CD14-positive monocyte (primary cell): Measurements from ENCODE around the gene SGCA. TPM values are rescaled to one million over a fixed set of nuclear protein-coding genes. Genes with fewer than 3 reads are reported as not detected.

Experiments used
- DNase-seq, 3 donors: peaks; one replicate each; pipeline ENCODE4 v3.0.0-alpha.2; 2011 to 2022
- H2AFZ ChIP-seq: 2 replicates; pipeline ENCODE4 v1.6.0; 2012; ENCODE audit warnings: mild to moderate bottlenecking, low read depth, low read length, inconsistent platforms; ENCODE audit not compliant: insufficient read depth, poor library complexity, severe bottlenecking
- H3K27ac ChIP-seq, 2 donors: 1 replicate in 1 of 2; 2 replicates in 1 of 2; pipeline ENCODE4 v1.5.1; 2012 to 2013; ENCODE audit warnings: low read length in 2 of 2, control low read depth in 1 of 2, inconsistent platforms in 1 of 2, low read depth in 1 of 2, mild to moderate bottlenecking in 1 of 2
- H3K27me3 ChIP-seq, 2 donors: one replicate each; pipeline versions ENCODE4 v1.6.0 to v1.6.1; 2011 to 2013; ENCODE audit warnings: low read length in 2 of 2; ENCODE audit not compliant: control insufficient read depth in 2 of 2, insufficient read depth in 2 of 2
- H3K36me3 ChIP-seq, 2 donors: replicated peaks in 1 of 2; 1 replicate in 1 of 2; 2 replicates in 1 of 2; pipeline versions ENCODE4 v1.5.1 to v1.6.1; 2012 to 2013; ENCODE audit warnings: low read length in 2 of 2, control low read depth in 1 of 2, inconsistent platforms in 1 of 2, mild to moderate bottlenecking in 1 of 2; ENCODE audit not compliant: insufficient read depth in 2 of 2, control insufficient read depth in 1 of 2
- H3K4me1 ChIP-seq, 2 donors: 1 replicate in 1 of 2; 2 replicates in 1 of 2; pipeline versions ENCODE4 v1.5.1 to v1.6.1; 2012 to 2013; ENCODE audit warnings: low read length in 2 of 2, control low read depth in 1 of 2, inconsistent platforms in 1 of 2, mild to moderate bottlenecking in 1 of 2, moderate library complexity in 1 of 2; ENCODE audit not compliant: insufficient read depth in 2 of 2, control insufficient read depth in 1 of 2
- H3K4me2 ChIP-seq: replicated peaks from 2 replicates; pipeline ENCODE3; 2012; ENCODE audit warnings: low read length, moderate library complexity, mild to moderate bottlenecking; ENCODE audit not compliant: poor library complexity, severe bottlenecking; ENCODE audit errors: extremely low read depth
- H3K4me3 ChIP-seq, 3 experiments: fragments of 200-600 bp in 1 of 3; sonication (generic) in 1 of 3; replicated peaks in 1 of 3; 1 replicate in 2 of 3; 2 replicates in 1 of 3; pipeline ENCODE4 v1.5.1; 2011 to 2013; ENCODE audit warnings: low read length in 3 of 3, mild to moderate bottlenecking in 3 of 3, control low read depth in 2 of 3, low read depth in 2 of 3, inconsistent platforms in 1 of 3, moderate library complexity in 1 of 3
- H3K79me2 ChIP-seq: 2 replicates; pipeline ENCODE4 v1.6.0; 2012; ENCODE audit warnings: mild to moderate bottlenecking, control low read depth, inconsistent platforms, low read length, moderate library complexity; ENCODE audit not compliant: insufficient read depth
- H3K9ac ChIP-seq: 2 replicates; pipeline ENCODE4 v1.6.0; 2017; ENCODE audit warnings: low read length, mild to moderate bottlenecking; ENCODE audit not compliant: insufficient read depth, poor library complexity, severe bottlenecking
- H3K9me3 ChIP-seq, 2 donors: replicated peaks in 1 of 2; 1 replicate in 1 of 2; 2 replicates in 1 of 2; pipeline versions ENCODE4 v1.5.1 to v1.6.1; 2012 to 2013; ENCODE audit warnings: low read length in 2 of 2, control low read depth in 1 of 2; ENCODE audit not compliant: control insufficient read depth in 1 of 2, insufficient read depth in 1 of 2
- H4K20me1 ChIP-seq: 2 replicates; pipeline ENCODE4 v1.6.0; 2012; ENCODE audit warnings: mild to moderate bottlenecking, low read length, control low read depth, moderate library complexity; ENCODE audit not compliant: insufficient read depth
- H3K27ac Mint-ChIP-seq, 7 donors: one replicate each; pipeline ENCODE4 v1.8.0; 2020; ENCODE audit warnings: mild to moderate bottlenecking in 7 of 7, mixed read lengths in 7 of 7, moderate library complexity in 6 of 7, inconsistent platforms in 2 of 7
- H3K27me3 Mint-ChIP-seq, 3 donors: one replicate each; pipeline ENCODE4 v1.8.0; 2021 to 2022; ENCODE audit warnings: low read depth in 3 of 3, mild to moderate bottlenecking in 3 of 3, mixed read lengths in 3 of 3, moderate library complexity in 3 of 3, inconsistent platforms in 1 of 3
- H3K36me3 Mint-ChIP-seq, 2 donors: one replicate each; pipeline ENCODE4 v1.8.0; 2020; ENCODE audit warnings: mixed read lengths in 2 of 2, inconsistent platforms in 1 of 2, mild to moderate bottlenecking in 1 of 2
- H3K4me1 Mint-ChIP-seq: one replicate; pipeline ENCODE4 v1.8.0; 2020; ENCODE audit warnings: mild to moderate bottlenecking, mixed read lengths
- H3K4me3 Mint-ChIP-seq, 2 donors: one replicate each; pipeline ENCODE4 v1.8.0; 2020; ENCODE audit warnings: mild to moderate bottlenecking in 2 of 2, mixed read lengths in 2 of 2, moderate library complexity in 1 of 2
- H3K9me3 Mint-ChIP-seq, 7 donors: one replicate each; pipeline ENCODE4 v1.8.0; 2020 to 2022; ENCODE audit warnings: mixed read lengths in 7 of 7, mild to moderate bottlenecking in 6 of 7, moderate library complexity in 6 of 7, inconsistent platforms in 2 of 7
- CTCF ChIP-seq: fragments of 200-600 bp; IDR thresholded peaks from one replicate; pipeline ENCODE4 v1.8.0; 2022; ENCODE audit warnings: antibody characterized with exemption, mild to moderate bottlenecking
- WGBS: methylation state at CpG from one replicate; pipeline ENCODE4 v1.1.5; 2013; ENCODE audit warnings: missing lambda C conversion rate; ENCODE audit not compliant: insufficient coverage; 5-methylcytosine and 5-hydroxymethylcytosine counted together
- intact Hi-C, 2 donors: fragments of 100-400 bp; cut with micrococcal nuclease; formaldehyde crosslinking; loops; one replicate each; pipeline versions ENCODE4 v1.15.0 to v1.15.1; 2023
- polyA plus RNA-seq, 3 donors: library from polyadenylated mRNA; depleted of rRNA in 1 of 3; unstranded in 2 of 3; stranded (reverse) in 1 of 3; fragments of 300-500 nt in 2 of 3; fragments of >200 nt in 1 of 3; fragmentation: Illumina TruSeq in 2 of 3; gene quantifications; 1 replicate in 2 of 3; 2 replicates in 1 of 3; pipeline ENCODE4 v1.2.3, GENCODE V29; 2012 to 2021

SGCA gene
- polyA plus RNA-seq, 3 donors = 0.27 to 0.89 (median 0.53) TPM

- Histone ChIP-seq H3K4me2 (no peak overlapping the region), H3K27me3 (no peaks in the 10 kb centered on the region), H4K20me1 (no peaks in the 10 kb centered on the region), H3K4me1 (peaks cover 20 to 27% of the 10 kb centered on the region in 2 donors), H3K9me3 (no peaks in the 10 kb centered on the region), H3K4me3 (no peak overlapping the region), H2AFZ (no peak overlapping the region), H3K27ac (no peak overlapping the region), H3K36me3 (no peaks in the 10 kb centered on the region), H3K79me2 (no peaks in the 10 kb centered on the region), H3K9ac (no peak overlapping the region)
- Mint-ChIP-seq H3K4me1 (peaks cover 25% of the 10 kb centered on the region), H3K9me3 (peaks cover 0 to 7% (median 4%) of the 10 kb centered on the region in 7 donors), H3K36me3 (no peaks in the 10 kb centered on the region), H3K4me3 (no peak overlapping the region), H3K27me3 (peaks cover 0 to 4% (median 3%) of the 10 kb centered on the region in 3 donors), H3K27ac (no peak overlapping the region)
- no peak for TF ChIP-seq CTCF
- intact Hi-C loops = no loop called here
- DNase-seq = no peak
- 98% methylated on average over 4 of the region's 4 CpGs for WGBS
Measured at GRCh38 chr17:50219939-50220465, 54.2 kb downstream of the SGCA start.

GRCh38 chr17:50220811-50221210, 55.0 kb downstream of the SGCA start:
- Mint-ChIP-seq H3K9me3 (peaks cover 0 to 15% (median 11%) of the 10 kb centered on the region in 7 donors), H3K4me1 (peaks cover 25% of the 10 kb centered on the region)
- peak overlapping the region; percentile 62 for H3K4me2 ChIP-seq

More at GRCh38 chr17:50220811-50221210, 55.0 kb downstream of the SGCA start:
- Histone ChIP-seq H3K4me3 (peak overlapping the region in 1 of 3 experiments; percentile 61), H2AFZ (peak overlapping the region; percentile 74), H3K9ac (no peak overlapping the region), H3K9me3 (peaks cover 0 to 7% of the 10 kb centered on the region in 2 donors), H4K20me1 (no peaks in the 10 kb centered on the region), H3K27me3 (no peaks in the 10 kb centered on the region), H3K36me3 (no peaks in the 10 kb centered on the region), H3K4me1 (peaks cover 20 to 27% of the 10 kb centered on the region in 2 donors), H3K79me2 (no peaks in the 10 kb centered on the region), H3K27ac (peak overlapping the region; percentile 40 to 70)
- DNase-seq = no peak
- peaks cover 0 to 4% (median 3%) of the 10 kb centered on the region in 3 donors for H3K27me3 Mint-ChIP-seq
- H3K36me3 Mint-ChIP-seq = no peaks in the 10 kb centered on the region
- H3K4me3 Mint-ChIP-seq = no peak overlapping the region
- intact Hi-C loops = no loop called here
- TF ChIP-seq CTCF = no peak
- 94% methylated on average over 15 of the region's 15 CpGs for WGBS
- peak overlapping the region in 1 of 7 donors; percentile 25 for H3K27ac Mint-ChIP-seq
